H1 (cell line): Measurements from ENCODE around the gene NEDD9. TPM values are rescaled to one million over a fixed set of nuclear protein-coding genes. Genes with fewer than 3 reads are reported as not detected.

Source experiments
- CTCF ChIA-PET: fragments of 300-600 bp; sonication (Branson Sonifier 250); formaldehyde crosslinking; loops from one replicate; lab custom pipeline; 2021; ENCODE audit not compliant: partially characterized antibody; lab: Charles Lee
- POLR2A ChIA-PET: fragments of 300-600 bp; sonication (Branson Sonifier 250); formaldehyde crosslinking; loops from one replicate; lab custom pipeline; 2021; ENCODE audit warnings: inconsistent platforms; ENCODE audit not compliant: partially characterized antibody; lab: Charles Lee
- DNase-seq, 2 experiments: peaks; one replicate each; pipeline versions ENCODE4 v3.0.0 to v3.0.0-alpha.2; 2010 to 2022; ENCODE audit warnings: low spot score in 2 of 2, low read depth in 1 of 2, mixed read lengths in 1 of 2
- FAIRE-seq: peaks from 2 replicates; lab custom pipeline; 2011; peaks lifted over from hg19 to GRCh38; lab: Jason Lieb, UNC
- H2AFZ ChIP-seq: 2 replicates; pipeline ENCODE4 v1.8.1; 2012; ENCODE audit warnings: low read length, inconsistent platforms
- H2AK5ac ChIP-seq: 2 replicates; pipeline ENCODE4 v1.6.1; 2013; ENCODE audit warnings: low read depth, low read length
- H2BK120ac ChIP-seq: replicated peaks from 2 replicates; pipeline ENCODE3; 2013; ENCODE audit warnings: low read depth, low read length, inconsistent platforms
- H2BK12ac ChIP-seq: 2 replicates; pipeline ENCODE4 v1.6.1; 2013; ENCODE audit warnings: low read depth, low read length
- H2BK15ac ChIP-seq: 2 replicates; pipeline ENCODE4 v1.6.1; 2013; ENCODE audit warnings: low read length
- H2BK20ac ChIP-seq: 2 replicates; pipeline ENCODE4 v1.6.1; 2013; ENCODE audit warnings: low read length
- H2BK5ac ChIP-seq: 2 replicates; pipeline ENCODE4 v1.6.1; 2013; ENCODE audit warnings: low read depth, low read length
- H3K14ac ChIP-seq: 2 replicates; pipeline ENCODE4 v1.6.1; 2013; ENCODE audit warnings: inconsistent platforms; ENCODE audit not compliant: insufficient read length
- H3K18ac ChIP-seq: 2 replicates; pipeline ENCODE4 v1.6.1; 2013; ENCODE audit warnings: low read length; ENCODE audit errors: extremely low read depth
- H3K23ac ChIP-seq: 2 replicates; pipeline ENCODE4 v1.6.1; 2013; ENCODE audit warnings: inconsistent platforms; ENCODE audit not compliant: insufficient read length
- H3K23me2 ChIP-seq: 2 replicates; pipeline ENCODE4 v1.6.1; 2013; ENCODE audit warnings: low read depth, low read length
- H3K27ac ChIP-seq: 2 replicates; pipeline ENCODE4 v1.6.1; 2011; ENCODE audit warnings: low read depth, low read length, inconsistent platforms
- H3K27me3 ChIP-seq, 4 experiments: replicated peaks in 1 of 4; 1 replicate in 1 of 4; 2 replicates in 3 of 4; pipeline versions ENCODE4 v1.6.1 to v1.8.1; 2011 to 2013; ENCODE audit warnings: low read length in 3 of 4, mild to moderate bottlenecking in 3 of 4, inconsistent platforms in 2 of 4, mixed read lengths in 2 of 4, moderate library complexity in 1 of 4; ENCODE audit not compliant: control insufficient read depth in 3 of 4, insufficient read depth in 3 of 4; ENCODE audit errors: extremely low read depth in 1 of 4
- H3K36me3 ChIP-seq, 4 experiments: 2 replicates each; pipeline versions ENCODE4 v1.6.1 to v1.8.1; 2011 to 2013; ENCODE audit warnings: mild to moderate bottlenecking in 4 of 4, low read length in 3 of 4, moderate library complexity in 2 of 4, control low read depth in 1 of 4, inconsistent platforms in 1 of 4; ENCODE audit not compliant: insufficient read depth in 4 of 4, control insufficient read depth in 2 of 4
- H3K4ac ChIP-seq: replicated peaks from 2 replicates; pipeline ENCODE3; 2013; ENCODE audit warnings: low read length, low read depth, mixed read lengths, inconsistent platforms; ENCODE audit not compliant: insufficient read length
- H3K4me1 ChIP-seq, 4 experiments: replicated peaks in 1 of 4; 1 replicate in 1 of 4; 2 replicates in 3 of 4; pipeline versions ENCODE4 v1.6.1 to v1.8.1; 2011 to 2013; ENCODE audit warnings: low read length in 3 of 4, inconsistent platforms in 2 of 4, mixed read lengths in 1 of 4; ENCODE audit not compliant: insufficient read depth in 4 of 4, control insufficient read depth in 3 of 4
- H3K4me2 ChIP-seq, 2 experiments: 2 replicates each; pipeline versions ENCODE4 v1.6.1 to v1.8.1; 2011 to 2013; ENCODE audit warnings: low read depth in 2 of 2, low read length in 2 of 2, control low read depth in 1 of 2, inconsistent platforms in 1 of 2, mild to moderate bottlenecking in 1 of 2; ENCODE audit not compliant: insufficient read depth in 1 of 2
- H3K4me3 ChIP-seq, 4 experiments: fragments of 200-600, 300-600 bp in 1 of 4; sonication (generic), shearing (Covaris generic), sonication (Bioruptor Twin) in 1 of 4; 2 replicates each; pipeline versions ENCODE4 v1.5.1 to v1.8.1; 2011 to 2016; ENCODE audit warnings: low read length in 4 of 4, low read depth in 3 of 4, control low read depth in 2 of 4, inconsistent platforms in 2 of 4, mild to moderate bottlenecking in 2 of 4, mixed read lengths in 1 of 4, moderate library complexity in 1 of 4; ENCODE audit not compliant: insufficient read depth in 2 of 4; ENCODE audit errors: extremely low read depth in 1 of 4
- H3K56ac ChIP-seq: replicated peaks from 2 replicates; pipeline ENCODE3; 2013; ENCODE audit warnings: low read depth, mild to moderate bottlenecking, mixed read lengths, low read length, inconsistent platforms; ENCODE audit not compliant: insufficient read length
- H3K79me1 ChIP-seq: 2 replicates; pipeline ENCODE4 v1.6.1; 2013; ENCODE audit warnings: low read depth, low read length, control low read depth
- H3K79me2 ChIP-seq, 2 experiments: 2 replicates each; pipeline versions ENCODE4 v1.6.1 to v1.8.1; 2012 to 2013; ENCODE audit warnings: low read length in 2 of 2, mild to moderate bottlenecking in 2 of 2, inconsistent platforms in 1 of 2; ENCODE audit not compliant: insufficient read depth in 2 of 2, control insufficient read depth in 1 of 2
- H3K9ac ChIP-seq, 4 experiments: replicated peaks in 1 of 4; 1 replicate in 1 of 4; 2 replicates in 3 of 4; pipeline versions ENCODE4 v1.6.1 to v1.8.1; 2011 to 2013; ENCODE audit warnings: low read depth in 3 of 4, low read length in 3 of 4, control low read depth in 2 of 4, mild to moderate bottlenecking in 2 of 4, moderate library complexity in 2 of 4, inconsistent platforms in 1 of 4; ENCODE audit errors: extremely low read depth in 1 of 4
- H3K9me3 ChIP-seq, 2 experiments: 2 replicates each; pipeline versions ENCODE4 v1.6.1 to v1.8.1; 2012 to 2013; ENCODE audit warnings: mild to moderate bottlenecking in 2 of 2, moderate library complexity in 2 of 2, control low read depth in 1 of 2, inconsistent platforms in 1 of 2, low read depth in 1 of 2, low read length in 1 of 2, mixed read lengths in 1 of 2; ENCODE audit not compliant: insufficient read depth in 2 of 2
- H4K20me1 ChIP-seq, 2 experiments: replicated peaks in 1 of 2; 2 replicates each; pipeline versions ENCODE3 to v1.8.1; 2011 to 2013; ENCODE audit warnings: inconsistent platforms in 2 of 2, low read length in 2 of 2, mild to moderate bottlenecking in 1 of 2; ENCODE audit not compliant: insufficient read depth in 2 of 2, control insufficient read depth in 1 of 2
- H4K5ac ChIP-seq: 2 replicates; pipeline ENCODE4 v1.6.1; 2013; ENCODE audit warnings: low read length, low read depth, mixed read lengths, inconsistent platforms; ENCODE audit not compliant: insufficient read length
- H4K8ac ChIP-seq: 2 replicates; pipeline ENCODE4 v1.8.0; 2013; ENCODE audit warnings: mild to moderate bottlenecking, moderate library complexity, low read length, inconsistent platforms; ENCODE audit not compliant: insufficient read depth; ENCODE audit errors: extremely low read depth
- H4K91ac ChIP-seq: replicated peaks from 2 replicates; pipeline ENCODE3; 2013; ENCODE audit warnings: low read length, mixed read lengths, inconsistent platforms; ENCODE audit not compliant: insufficient read length
- CBX5 ChIP-seq: fragments of 300-800, 300-1000 bp; sonication (generic); IDR thresholded peaks from 2 replicates; pipeline ENCODE4 v1.7.1; 2016; ENCODE audit warnings: antibody characterized with exemption, low read length, low read depth
- CTBP2 ChIP-seq: IDR thresholded peaks from 2 replicates; pipeline ENCODE4 v1.7.0; 2011; ENCODE audit warnings: borderline replicate concordance, mild to moderate bottlenecking, moderate library complexity, mixed read lengths, low read length; ENCODE audit not compliant: insufficient read depth, insufficient read length
- CTCF ChIP-seq, 3 experiments: IDR thresholded peaks; 1 replicate in 2 of 3; 2 replicates in 1 of 3; pipeline versions ENCODE4 v1.5.1 to v1.6.1; 2011; ENCODE audit warnings: low read length in 3 of 3, mild to moderate bottlenecking in 3 of 3, inconsistent platforms in 2 of 3, low read depth in 1 of 3, moderate library complexity in 1 of 3; ENCODE audit not compliant: insufficient read depth in 1 of 3; ENCODE audit errors: control extremely low read depth in 1 of 3
- HDAC6 ChIP-seq: IDR thresholded peaks from one replicate; pipeline ENCODE4 v1.7.1; 2012; ENCODE audit warnings: low read depth, mild to moderate bottlenecking, inconsistent platforms, low read length, moderate library complexity
- NANOG ChIP-seq: IDR thresholded peaks from 2 replicates; pipeline ENCODE4 v1.6.1; 2011; ENCODE audit warnings: low read length, low read depth, mild to moderate bottlenecking, inconsistent platforms; ENCODE audit not compliant: insufficient read depth, poor library complexity, severe bottlenecking
- RAD21 ChIP-seq, 2 experiments: IDR thresholded peaks in 1 of 2; conservative IDR thresholded peaks in 1 of 2; 2 replicates each; pipeline ENCODE4 v1.6.1; 2011; ENCODE audit warnings: low read depth in 2 of 2, low read length in 2 of 2, improper control_type of control experiment in 1 of 2, inconsistent platforms in 1 of 2, mild to moderate bottlenecking in 1 of 2, moderate library complexity in 1 of 2
- SP4 ChIP-seq: IDR thresholded peaks from 2 replicates; pipeline ENCODE4 v1.6.1; 2012; ENCODE audit warnings: low read length, inconsistent platforms
- WGBS, 2 experiments: shearing (Covaris generic) in 1 of 2; methylation state at CpG; one replicate each; pipeline versions ENCODE4 v1.1.6 to v1.1.7; 2013 to 2015; ENCODE audit warnings: low lambda C conversion rate in 2 of 2, mixed read lengths in 2 of 2, inconsistent platforms in 1 of 2, low coverage in 1 of 2, missing lambda C conversion rate in 1 of 2; ENCODE audit not compliant: insufficient replicate concordance in 2 of 2, insufficient coverage in 1 of 2, insufficient read length in 1 of 2; ENCODE audit errors: extremely low coverage in 1 of 2, missing lambda C conversion rate in 1 of 2; 5-methylcytosine and 5-hydroxymethylcytosine counted together
- polyA plus RNA-seq, 7 experiments: library from polyadenylated mRNA; depleted of rRNA in 3 of 7; stranded (reverse) in 5 of 7; unstranded in 2 of 7; fragments of >200 nt in 5 of 7; fragments of 200-250 nt in 2 of 7; gene quantifications; 1 replicate in 5 of 7; 2 replicates in 1 of 7; 4 replicates in 1 of 7; pipeline versions ENCODE4 v1.2.1 to v1.2.3, GENCODE V29; 2011 to 2013; ENCODE audit warnings: missing spikeins in 2 of 7, mixed read lengths in 2 of 7
- total RNA-seq: library from RNA; stranded (reverse); fragmentation: NEBNext Ultra II Directional; extraction: Animal tissue kit (Norgen Biotek cat#: 25700); gene quantifications from 2 replicates; pipeline ENCODE4 v1.2.1, GENCODE V29; 2021

Gene NEDD9
- total and polyA plus RNA-seq, 2 of the 8 experiments (the other 6 are each of a cell fraction or from before 2014, with no cell fraction given), result 3.6 to 12.0 TPM

GRCh38 chr6:11272491-11273192, 40.2 kb upstream of the NEDD9 start:
- no peak overlapping the region for H3K4me2 ChIP-seq
- POLR2A ChIA-PET, result interaction anchor here (1.9 kb wide), 1 partner anchor 10 kb away, joined by 5 read pairs; no protein-coding TSS in a partner anchor
- CTCF ChIA-PET, result no interaction called here
- no peak overlapping the region for H4K8ac ChIP-seq
- no peak overlapping the region for H3K27ac ChIP-seq
- no peak overlapping the region for H3K18ac ChIP-seq
- H3K23me2 ChIP-seq, result no peaks in the 10 kb centered on the region
- FAIRE-seq (no peak), DNase-seq (no peak)
- 75% methylated on average over 11 of the region's 11 CpGs; no CpG with 5 or more reads in 1 of the 2 experiments for WGBS, 2 experiments
- H4K20me1 ChIP-seq, result no peaks in the 10 kb centered on the region
- H3K9me3 ChIP-seq, result no peaks in the 10 kb centered on the region
- no peaks in the 10 kb centered on the region for H3K79me1 ChIP-seq
- no peak overlapping the region for H3K23ac ChIP-seq
- H3K27me3 ChIP-seq, result no peaks in the 10 kb centered on the region
- H3K4me1 ChIP-seq, result peaks cover 2 to 6% (median 5%) of the 10 kb centered on the region in 4 experiments; a peak in 4 of 7 replicates
- no peak for TF ChIP-seq CTBP2
- TF ChIP-seq SP4, result no peak
- no peak for TF ChIP-seq NANOG
- TF ChIP-seq HDAC6, result no peak
- TF ChIP-seq CBX5, result no peak
- TF ChIP-seq CTCF (IDR thresholded peaks at IDR 0.05; ENCODE audit: control extremely low read depth in 1 of 3, insufficient read depth in 1 of 3, low read depth in 1 of 3, low read length in 3 of 3), result no peak
- no peak for TF ChIP-seq RAD21 (IDR thresholded peaks at IDR 0.05 in 1 of 2, conservative IDR thresholded peaks at IDR 0.05 in 1 of 2; ENCODE audit: low read depth in 2 of 2, low read length in 2 of 2)
- H2BK20ac ChIP-seq, result no peak overlapping the region
- no peak overlapping the region for H3K4ac ChIP-seq
- H2BK15ac ChIP-seq, result no peak overlapping the region
- no peak overlapping the region for H3K56ac ChIP-seq
- no peak overlapping the region for H4K5ac ChIP-seq
- no peak overlapping the region for H2BK12ac ChIP-seq
- H3K9ac ChIP-seq, result no peak overlapping the region
- no peaks in the 10 kb centered on the region for H3K79me2 ChIP-seq
- no peak overlapping the region for H4K91ac ChIP-seq
- H2AK5ac ChIP-seq, result no peak overlapping the region
- H2AFZ ChIP-seq, result no peak overlapping the region
- H2BK120ac ChIP-seq, result no peak overlapping the region
- no peaks in the 10 kb centered on the region for H3K36me3 ChIP-seq
- no peak overlapping the region for H3K4me3 ChIP-seq
- H3K14ac ChIP-seq, result no peak overlapping the region
- H2BK5ac ChIP-seq, result no peak overlapping the region
